CD4-positive, alpha-beta T cell treated with Interleukin-17A for 4 hours (primary cell): ENCODE data around the gene AVP.
"Not testable (repeated sequence)": the region's sequence is repeated elsewhere in the genome, so short reads cannot be mapped to it uniquely, and the experiment has no call there.

ENCODE experiments used
- DNase-seq: peaks from one replicate; pipeline ENCODE4 v3.0.0-alpha.2; 2020; ENCODE audit warnings: mixed read lengths

AVP gene

DNA sequence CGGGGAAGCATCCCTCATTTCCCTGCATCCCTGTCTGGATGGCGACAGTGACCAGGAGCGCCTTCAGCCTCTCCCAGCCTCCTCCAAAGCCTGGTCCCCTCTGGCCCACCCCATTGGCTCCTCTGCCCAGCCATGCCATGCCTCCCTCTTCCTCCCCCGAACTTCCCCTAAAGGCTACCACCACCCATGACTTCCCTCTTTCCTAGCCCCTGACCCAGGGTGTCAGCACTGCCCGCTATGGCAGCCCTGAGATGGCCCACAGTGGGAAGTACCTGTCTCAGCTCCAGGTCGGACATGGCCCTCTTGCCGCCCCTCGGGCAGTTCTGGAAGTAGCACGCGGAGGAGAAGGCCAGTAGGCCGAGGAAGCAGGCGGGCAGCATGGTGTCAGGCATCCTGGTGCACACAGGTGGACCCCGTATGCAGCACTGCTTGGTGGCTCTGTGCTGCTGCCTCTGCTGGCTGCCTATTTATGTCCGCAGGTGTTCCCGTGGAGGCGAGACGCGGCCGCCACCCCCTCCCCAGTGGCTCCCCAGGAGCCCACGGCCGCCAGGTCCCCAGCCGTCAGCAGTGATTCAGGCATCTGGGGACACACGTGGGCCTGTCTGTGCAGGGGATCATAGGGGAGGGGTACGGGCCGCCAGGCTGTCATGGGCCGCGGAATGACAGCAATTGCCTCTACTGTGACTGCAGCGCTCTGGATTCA lies at the start of gene AVP:
AVP (minus strand) TSS at position 442 of the 703 bp plus-strand sequence; CDS start at position 392, 50 bp downstream.
- no peak for DNase-seq

DNA sequence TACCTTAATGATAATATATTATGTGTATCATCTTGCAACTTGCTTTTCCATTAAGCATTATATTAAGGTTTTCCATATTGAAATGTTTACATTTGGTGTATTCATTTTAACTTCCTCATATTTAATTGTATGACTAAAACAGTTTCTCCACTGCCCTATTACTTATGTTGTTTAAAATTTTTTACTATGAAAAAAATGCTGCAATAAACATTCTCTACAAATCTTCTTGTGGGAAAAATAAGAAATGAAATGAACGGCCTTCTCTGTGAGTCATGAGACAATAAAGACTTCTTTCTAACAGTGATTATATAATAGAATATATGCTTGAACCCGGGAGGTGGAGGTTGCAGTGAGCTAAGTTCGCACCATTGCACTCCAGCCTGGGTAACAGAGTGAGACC lies 49.6 kb upstream of the AVP start:
- no peak for DNase-seq

DNA sequence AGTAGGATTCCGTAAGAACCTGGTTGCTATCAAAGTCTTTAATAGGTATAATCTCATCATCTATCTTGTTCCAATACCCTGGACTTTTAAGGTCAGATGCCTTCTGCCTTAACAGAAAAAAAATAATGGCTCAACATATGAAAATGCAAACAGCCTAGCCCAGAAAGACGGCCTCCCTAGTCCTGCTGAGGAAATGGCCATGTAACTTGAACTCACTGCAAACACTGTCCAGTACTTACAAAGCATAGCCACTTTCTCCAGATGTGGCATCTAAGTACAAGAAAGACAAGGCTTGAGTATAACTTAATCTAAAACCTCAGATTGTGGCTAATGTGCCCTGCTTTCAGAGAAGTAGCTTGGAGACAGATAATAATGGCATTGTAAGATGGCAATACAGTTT lies 48.6 kb upstream of the AVP start:
- DNase-seq, result no peak

GRCh38 chr20:3130051-3130600 lies 45.6 kb upstream of the AVP start:
- DNase-seq, result no peak

DNA sequence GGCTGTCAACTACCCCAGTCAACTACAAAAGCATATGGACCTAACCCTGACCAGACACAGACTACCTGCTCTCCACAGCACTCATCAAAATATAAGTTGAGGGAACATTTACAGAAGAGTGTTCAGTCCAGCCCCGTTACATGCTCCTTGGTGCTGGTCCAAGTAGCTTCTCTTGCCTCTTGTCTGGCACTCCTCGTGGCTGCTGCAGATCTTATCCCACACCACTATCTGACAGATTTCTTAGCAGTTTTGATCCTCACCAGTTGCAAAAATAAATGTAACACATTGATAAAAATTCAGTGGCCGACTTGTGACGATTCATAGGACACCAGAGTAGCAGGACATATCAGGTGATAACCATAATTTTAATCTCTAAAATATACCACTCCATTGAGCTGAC lies 44.6 kb upstream of the AVP start:
- DNase-seq, result no peak

- DNase-seq, result no peak
Measured at GRCh38 chr20:3128275-3128984, 43.9 kb upstream of the AVP start.

DNA sequence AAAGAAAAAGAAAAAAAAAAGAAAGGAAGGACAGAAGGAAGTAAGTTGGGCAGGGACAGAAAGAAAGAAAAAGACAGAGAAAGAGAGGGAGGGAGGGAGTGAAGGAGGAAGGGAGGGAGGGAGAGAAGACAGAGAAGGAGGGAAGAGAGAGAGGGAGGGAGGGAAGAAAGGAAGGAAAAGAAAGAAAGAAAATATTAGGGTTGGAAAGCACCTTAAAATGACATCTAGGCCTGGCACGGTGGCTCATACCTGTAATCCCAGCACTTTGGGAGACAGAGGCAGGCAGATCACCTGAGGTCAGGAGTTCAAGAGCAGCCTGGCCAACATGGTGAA lies 42.0 kb upstream of the AVP start:
- DNase-seq, result no peak

DNA sequence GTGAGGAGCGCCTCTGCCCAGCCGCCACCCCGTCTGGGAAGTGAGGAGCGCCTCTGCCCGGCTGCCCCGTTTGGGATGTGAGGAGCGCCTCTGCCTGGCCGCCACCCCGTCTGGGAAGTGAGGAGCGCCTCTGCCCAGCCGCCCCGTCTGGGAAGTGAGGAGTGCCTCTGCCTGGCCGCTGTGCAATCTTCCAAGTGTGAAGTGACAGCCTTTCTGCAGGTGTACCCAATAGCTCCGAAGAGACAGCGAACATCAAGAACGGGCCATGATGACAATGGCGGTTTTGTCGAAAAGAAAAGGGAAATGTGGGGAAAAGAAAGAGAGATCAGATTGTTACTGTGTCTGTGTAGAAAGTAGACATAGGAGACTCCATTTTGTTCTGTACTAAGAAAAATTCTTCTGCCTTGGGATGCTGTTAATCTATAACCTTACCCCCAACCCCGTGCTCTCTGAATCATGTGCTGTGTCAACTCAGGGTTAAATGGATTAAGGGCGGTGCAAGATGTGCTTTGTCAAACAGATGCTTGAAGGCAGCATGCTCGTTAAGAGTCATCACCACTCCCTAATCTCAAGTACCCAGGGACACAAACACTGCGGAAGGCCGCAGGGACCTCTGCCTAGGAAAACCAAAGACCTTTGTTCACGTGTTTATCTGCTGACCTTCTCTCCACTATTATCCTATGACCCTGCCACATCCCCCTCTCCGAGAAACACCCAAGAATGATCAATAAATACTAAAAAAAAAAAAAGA lies 41.4 kb upstream of the AVP start:
- DNase-seq, result not testable (repeated sequence)

DNA sequence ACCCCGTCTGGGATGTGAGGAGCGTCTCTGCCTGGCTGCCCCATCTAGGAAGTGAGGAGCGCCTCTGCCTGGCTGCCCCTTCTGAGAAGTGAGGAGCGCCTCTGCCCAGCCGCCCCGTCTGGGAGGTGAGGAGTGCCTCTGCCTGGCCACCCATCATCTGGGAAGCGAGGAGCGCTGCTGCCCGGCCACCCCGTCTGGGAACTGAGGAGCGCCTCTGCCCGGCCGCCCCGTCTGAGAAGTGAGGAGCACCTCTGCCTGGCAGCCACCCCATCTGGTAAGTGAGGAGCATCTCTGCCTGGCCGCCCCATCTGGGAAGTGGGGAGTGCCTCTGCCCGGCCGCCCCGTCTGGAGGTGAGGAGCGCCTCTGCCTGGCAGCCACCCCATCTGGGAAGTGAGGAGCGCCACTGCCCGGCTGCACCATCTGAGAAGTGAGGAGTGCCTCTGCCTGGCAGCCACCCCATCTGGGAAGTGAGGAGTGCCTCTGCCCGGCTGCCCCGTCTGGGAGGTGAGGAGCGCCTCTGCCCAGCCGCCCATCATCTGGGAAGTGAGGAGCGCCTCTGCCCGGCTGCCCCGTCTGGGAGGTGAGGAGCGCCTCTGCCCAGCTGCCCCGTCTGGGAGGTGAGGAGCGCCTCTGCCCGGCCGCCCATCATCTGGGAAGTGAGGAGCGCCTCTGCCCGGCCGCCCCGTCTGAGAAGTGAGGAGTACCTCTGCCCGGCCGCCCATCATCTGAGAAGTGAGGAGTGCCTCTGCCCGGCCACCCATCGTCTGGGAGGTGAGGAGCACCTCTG lies 40.4 kb upstream of the AVP start:
- DNase-seq, result not testable (repeated sequence)

GRCh38 chr20:3124163-3124562 lies 39.6 kb upstream of the AVP start:
- DNase-seq, result not testable (repeated sequence)

- DNase-seq, result no peak
Measured at GRCh38 chr20:3123542-3123941, 39.0 kb upstream of the AVP start.

- DNase-seq, result no peak
Measured at GRCh38 chr20:3121955-3122610, 37.6 kb upstream of the AVP start.

GRCh38 chr20:3121271-3121911 lies 36.9 kb upstream of the AVP start:
- peak; percentile 67 for DNase-seq

DNA sequence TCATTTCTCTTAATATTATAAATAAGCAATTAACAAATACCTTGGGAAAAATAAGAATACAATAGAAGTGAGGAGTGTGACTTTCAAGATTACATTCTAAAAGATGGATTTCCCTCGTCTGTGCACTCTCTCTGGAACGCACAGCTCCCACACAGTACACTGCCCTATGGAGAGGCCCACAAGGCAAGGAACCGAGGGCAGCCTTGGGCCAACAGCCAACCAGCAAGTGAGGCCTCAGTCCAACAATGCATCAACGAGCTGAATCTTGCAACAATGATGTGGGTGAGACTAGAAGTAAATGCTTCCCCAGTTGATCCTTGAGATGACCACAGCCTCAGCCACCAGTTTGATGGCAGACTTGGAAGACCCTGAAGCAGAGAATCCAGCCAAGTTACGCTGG lies 34.5 kb upstream of the AVP start:
- no peak for DNase-seq

DNA sequence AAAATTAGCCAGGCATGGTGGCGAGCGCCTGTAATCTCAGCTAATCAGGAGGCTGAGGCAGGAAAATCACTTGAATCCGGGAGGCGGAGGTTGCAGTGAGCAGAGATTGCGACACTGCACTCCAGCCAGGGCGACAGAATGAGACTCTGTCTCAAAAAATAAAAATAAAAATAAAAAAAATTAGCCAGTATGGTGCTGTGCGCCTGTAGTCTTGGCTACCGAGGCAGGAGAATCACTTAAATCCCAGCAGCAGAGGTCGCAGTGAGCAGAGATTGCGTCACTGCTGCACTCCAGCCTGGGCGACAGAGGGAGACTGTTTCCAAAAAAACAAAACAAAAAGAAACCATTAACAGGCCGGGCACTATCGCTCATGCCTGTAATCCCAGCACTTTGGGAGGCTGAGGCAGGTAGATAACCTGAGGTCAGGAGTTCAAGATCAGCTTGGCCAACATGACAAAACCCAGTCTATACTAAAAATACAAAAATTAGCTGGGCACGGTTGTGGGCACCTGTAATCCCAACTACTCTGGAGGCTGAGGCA lies 33.4 kb upstream of the AVP start:
- peak; percentile 73 for DNase-seq

GRCh38 chr20:3116341-3116740 lies 31.8 kb upstream of the AVP start:
- no peak for DNase-seq

- peak; percentile 46 for DNase-seq
Measured at GRCh38 chr20:3115190-3116107, 30.9 kb upstream of the AVP start.

DNA sequence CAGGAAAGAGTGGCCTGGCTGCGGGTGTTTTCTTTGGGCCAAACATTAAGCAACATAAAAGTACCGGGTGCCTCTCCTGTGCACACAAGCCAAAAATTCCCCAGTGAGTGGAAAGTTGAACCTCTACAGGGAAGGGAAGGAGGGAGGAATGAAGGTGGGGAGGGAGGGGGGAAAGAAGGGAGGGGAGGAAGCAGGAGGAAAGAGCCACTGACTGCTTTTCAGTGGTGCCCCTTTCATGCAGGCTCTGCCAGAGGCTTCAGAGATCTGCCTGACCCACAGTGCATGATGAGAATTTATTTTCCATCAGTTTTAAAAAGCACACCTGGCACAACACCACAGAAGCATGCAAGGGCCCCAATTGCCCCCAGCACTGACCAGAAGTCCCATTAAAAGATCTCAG lies 27.5 kb upstream of the AVP start:
- no peak for DNase-seq

GRCh38 chr20:3111507-3111906 lies 27.0 kb upstream of the AVP start:
- no peak for DNase-seq
